Muscle of leg (tissue), 11 donors: ENCODE results near the gene SPECC1. TPM values are rescaled to one million over a fixed set of nuclear protein-coding genes. Genes with fewer than 3 reads are reported as not detected.
A peak's percentile ranks its signal among the peaks of the same experiment; 100 is the strongest.

ENCODE experiments used
- DNase-seq: peaks from one replicate; pipeline ENCODE4 v3.0.0; 2013
- H3K27ac ChIP-seq: one replicate; pipeline ENCODE4 v1.5.1; 2013; ENCODE audit warnings: mild to moderate bottlenecking, low read length, control low read depth
- H3K27me3 ChIP-seq: one replicate; pipeline ENCODE4 v1.6.1; 2013; ENCODE audit warnings: low read length; ENCODE audit not compliant: control insufficient read depth, insufficient read depth
- H3K36me3 ChIP-seq: one replicate; pipeline ENCODE4 v1.6.1; 2013; ENCODE audit warnings: low read length; ENCODE audit not compliant: control insufficient read depth, insufficient read depth
- H3K4me1 ChIP-seq: one replicate; pipeline ENCODE4 v1.6.1; 2013; ENCODE audit warnings: low read length; ENCODE audit not compliant: control insufficient read depth, insufficient read depth
- H3K4me3 ChIP-seq: one replicate; pipeline ENCODE4 v1.5.1; 2013; ENCODE audit warnings: low read length, control low read depth
- H3K9me3 ChIP-seq: replicated peaks from 2 replicates; pipeline ENCODE4 v1.6.1; 2013; ENCODE audit warnings: low read depth, low read length; ENCODE audit not compliant: control insufficient read depth
- WGBS: methylation state at CpG from one replicate; pipeline ENCODE4 v1.1.5; 2013; ENCODE audit warnings: missing lambda C conversion rate; ENCODE audit not compliant: insufficient coverage; 5-methylcytosine and 5-hydroxymethylcytosine counted together
- polyA plus RNA-seq, 8 donors: library from polyadenylated mRNA; unstranded; fragments of 120-200 nt; gene quantifications; one replicate each; pipeline versions ENCODE4 v1.2.1 to v1.2.3, GENCODE V29; 2013; ENCODE audit warnings: inconsistent platforms in 1 of 8, low replicate concordance in 1 of 8; ENCODE audit not compliant: insufficient read length in 8 of 8, insufficient read depth in 1 of 8
- total RNA-seq: library from RNA; stranded (reverse); fragments of 120-200 nt; gene quantifications from one replicate; pipeline ENCODE4 v1.2.4, GENCODE V29; 2013

Gene SPECC1
- total and polyA plus RNA-seq, 9 donors = 5.7 to 11.6 (median 7.2) TPM

DNA sequence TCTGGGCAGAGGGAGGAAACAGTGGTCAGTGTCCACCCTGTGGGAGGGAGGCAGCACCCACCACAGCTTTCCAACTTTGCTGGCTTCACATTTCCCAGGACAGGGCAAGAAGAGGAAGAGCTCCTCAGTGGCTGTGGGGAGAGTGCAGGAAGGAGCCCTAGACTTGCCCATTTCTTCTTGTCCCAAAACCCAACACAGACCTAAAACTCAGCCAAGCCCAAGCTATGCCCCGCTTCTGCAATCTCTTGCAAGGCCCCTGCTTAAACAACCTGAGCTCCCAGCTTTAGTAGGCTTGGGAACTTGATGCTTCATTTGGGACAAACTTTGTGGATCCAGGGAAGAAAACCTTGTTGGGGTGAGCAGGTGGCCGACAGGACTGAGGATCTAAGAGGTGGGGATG is 284.3 kb downstream of the SPECC1 start:
- H3K4me3 ChIP-seq = no peak overlapping the region
- 90% methylated on average over 1 of the region's 2 CpGs for WGBS
- no peak overlapping the region for H3K27ac ChIP-seq
- no peaks in the 10 kb centered on the region for H3K4me1 ChIP-seq
- no peak for DNase-seq
- no peaks in the 10 kb centered on the region for H3K36me3 ChIP-seq
- H3K9me3 ChIP-seq = no peaks in the 10 kb centered on the region
- H3K27me3 ChIP-seq = no peaks in the 10 kb centered on the region

DNA sequence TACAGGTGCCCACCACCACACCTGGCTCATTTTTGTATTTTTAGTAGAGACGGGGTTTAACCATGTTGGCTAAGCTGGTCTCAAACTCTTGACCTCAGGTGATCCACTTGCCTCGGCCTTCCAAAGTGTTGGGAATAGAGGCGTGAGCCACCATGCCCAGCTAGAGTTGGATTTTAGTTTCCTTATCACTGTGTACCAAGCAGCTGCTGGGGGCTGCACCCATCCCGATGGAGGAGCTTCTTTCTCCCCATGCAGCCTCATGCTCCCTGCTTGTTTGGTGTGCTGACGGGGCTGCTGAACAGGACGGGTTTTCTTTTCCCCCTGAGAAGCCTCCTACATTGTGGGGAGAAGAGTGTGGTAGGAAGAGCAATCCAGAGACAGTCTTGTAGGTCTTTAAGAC is 285.0 kb downstream of the SPECC1 start:
- no peaks in the 10 kb centered on the region for H3K27me3 ChIP-seq
- no peaks in the 10 kb centered on the region for H3K36me3 ChIP-seq
- H3K4me3 ChIP-seq = no peak overlapping the region
- DNase-seq = no peak
- no peak overlapping the region for H3K27ac ChIP-seq
- 87% methylated on average over 3 of the region's 6 CpGs for WGBS
- H3K9me3 ChIP-seq = no peaks in the 10 kb centered on the region
- no peaks in the 10 kb centered on the region for H3K4me1 ChIP-seq

DNA sequence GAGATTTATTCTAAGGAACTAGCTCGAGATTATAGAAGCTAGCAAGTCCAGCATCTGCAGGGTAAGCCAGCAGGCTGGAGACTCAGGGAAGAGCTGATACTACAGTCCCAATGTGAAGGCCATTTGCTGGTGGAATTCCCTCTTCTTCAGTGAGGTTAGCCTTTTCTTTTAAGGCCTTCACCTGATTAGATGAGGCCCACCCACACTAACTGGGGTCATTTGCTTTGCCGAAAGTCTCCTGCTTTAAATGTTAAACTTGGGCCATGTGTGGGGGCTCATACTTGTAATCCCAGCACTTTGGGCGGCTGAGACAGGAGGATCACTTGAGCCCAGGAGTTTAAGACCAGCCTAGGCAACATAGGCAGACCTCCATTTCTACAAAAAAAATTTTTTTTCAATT is 289.9 kb downstream of the SPECC1 start:
- H3K4me1 ChIP-seq = peaks cover 2% of the 10 kb centered on the region
- H3K27ac ChIP-seq = no peak overlapping the region
- H3K36me3 ChIP-seq = no peaks in the 10 kb centered on the region
- no peak overlapping the region for H3K4me3 ChIP-seq
- WGBS = 95% methylated on average over 3 of the region's 3 CpGs
- H3K27me3 ChIP-seq = no peaks in the 10 kb centered on the region
- no peaks in the 10 kb centered on the region for H3K9me3 ChIP-seq
- no peak for DNase-seq

- peaks cover 2% of the 10 kb centered on the region for H3K4me1 ChIP-seq
- no peaks in the 10 kb centered on the region for H3K27me3 ChIP-seq
- no peaks in the 10 kb centered on the region for H3K9me3 ChIP-seq
- no peak overlapping the region for H3K4me3 ChIP-seq
- 86% methylated on average over 2 of the region's 9 CpGs for WGBS
- H3K36me3 ChIP-seq = no peaks in the 10 kb centered on the region
- peak; percentile 34 for DNase-seq
- H3K27ac ChIP-seq = no peak overlapping the region
These were observed 291.3 kb downstream of the SPECC1 start for GRCh38 chr17:20300436-20300934.

DNA sequence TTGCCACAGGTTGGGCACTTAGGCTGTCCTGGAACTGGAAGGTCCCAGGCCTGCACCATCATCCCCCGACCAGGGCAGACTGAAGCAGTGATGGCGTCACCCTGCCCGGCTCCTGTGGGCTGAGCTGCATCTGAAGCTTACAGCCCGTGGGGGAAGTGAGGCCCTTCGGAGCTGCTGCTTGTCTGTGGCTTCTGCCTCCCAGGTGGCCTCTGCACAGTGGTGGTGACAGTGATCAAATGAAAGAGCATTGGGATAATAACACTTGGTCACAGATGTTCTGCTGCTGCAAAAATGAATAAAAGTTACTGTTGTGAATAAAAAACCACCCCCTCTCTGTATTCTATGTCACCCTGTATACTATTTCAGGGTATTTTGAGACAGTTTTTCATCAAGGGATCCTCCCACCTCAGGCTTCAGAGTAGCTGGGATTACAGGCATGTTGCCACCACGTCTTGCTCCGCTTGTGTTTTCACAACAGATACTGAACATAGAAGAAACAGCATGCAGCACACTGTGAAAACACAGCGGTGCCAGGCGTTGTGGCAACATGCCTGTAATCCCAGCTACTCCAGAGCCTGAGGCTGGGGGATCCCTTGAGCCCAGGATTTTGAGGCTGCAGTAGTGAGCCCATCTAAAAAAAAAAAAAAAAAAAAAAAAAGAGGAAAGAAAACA is 293.2 kb downstream of the SPECC1 start:
- Histone ChIP-seq H3K27me3 (no peaks in the 10 kb centered on the region), H3K4me1 (peaks cover 2% of the 10 kb centered on the region), H3K36me3 (no peaks in the 10 kb centered on the region), H3K4me3 (no peak overlapping the region), H3K27ac (no peak overlapping the region), H3K9me3 (peaks cover 6% of the 10 kb centered on the region)
- peak; percentile 30 for DNase-seq
- WGBS = 57% methylated on average over 7 of the region's 9 CpGs

DNA sequence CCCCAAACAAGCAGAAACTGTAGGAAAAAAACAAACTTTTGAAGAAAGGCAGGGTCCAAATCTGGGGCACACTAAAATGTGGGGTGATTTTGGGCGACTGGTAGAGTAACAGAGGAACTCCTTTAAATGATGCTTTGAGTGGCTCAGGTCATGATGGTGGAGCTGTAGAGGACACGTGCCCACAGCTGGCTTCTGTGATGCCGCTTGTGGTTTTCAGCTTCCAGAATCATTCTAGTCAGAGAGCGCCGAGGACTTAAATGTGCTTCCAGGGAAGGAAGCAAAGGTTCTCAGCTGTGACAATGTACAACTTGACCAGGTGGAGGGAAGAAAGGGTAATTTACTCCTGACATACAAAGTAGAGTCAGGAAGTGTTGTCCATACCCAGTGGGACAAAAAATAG is 295.8 kb downstream of the SPECC1 start:
- Histone ChIP-seq H3K4me1 (peaks cover 2% of the 10 kb centered on the region), H3K36me3 (no peaks in the 10 kb centered on the region), H3K9me3 (peaks cover 6% of the 10 kb centered on the region), H3K4me3 (no peak overlapping the region), H3K27me3 (no peaks in the 10 kb centered on the region), H3K27ac (no peak overlapping the region)
- DNase-seq = no peak
- 81% methylated on average over 5 of the region's 5 CpGs for WGBS

DNA sequence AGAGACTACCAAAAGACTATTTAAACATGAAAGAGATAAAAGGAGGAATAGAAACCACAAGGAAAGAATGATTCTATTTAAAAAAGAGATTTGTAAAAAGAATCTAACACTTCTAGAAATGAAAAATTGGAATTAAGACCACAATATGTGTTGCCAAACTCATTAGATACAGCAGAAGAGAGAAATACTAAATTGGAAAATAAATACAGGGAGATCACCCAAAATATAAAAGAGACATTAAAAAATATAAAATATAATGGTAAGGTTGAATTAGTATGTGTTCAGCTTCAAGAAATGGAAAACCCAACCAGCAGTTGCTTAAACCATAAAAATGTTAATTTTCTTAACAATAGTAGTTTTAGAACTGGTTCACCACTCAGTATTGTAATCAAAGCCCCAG is 297.8 kb downstream of the SPECC1 start:
- Histone ChIP-seq H3K9me3 (peaks cover 6% of the 10 kb centered on the region), H3K4me1 (no peaks in the 10 kb centered on the region), H3K27ac (no peak overlapping the region), H3K27me3 (no peaks in the 10 kb centered on the region), H3K36me3 (no peaks in the 10 kb centered on the region), H3K4me3 (no peak overlapping the region)
- no peak for DNase-seq

DNA sequence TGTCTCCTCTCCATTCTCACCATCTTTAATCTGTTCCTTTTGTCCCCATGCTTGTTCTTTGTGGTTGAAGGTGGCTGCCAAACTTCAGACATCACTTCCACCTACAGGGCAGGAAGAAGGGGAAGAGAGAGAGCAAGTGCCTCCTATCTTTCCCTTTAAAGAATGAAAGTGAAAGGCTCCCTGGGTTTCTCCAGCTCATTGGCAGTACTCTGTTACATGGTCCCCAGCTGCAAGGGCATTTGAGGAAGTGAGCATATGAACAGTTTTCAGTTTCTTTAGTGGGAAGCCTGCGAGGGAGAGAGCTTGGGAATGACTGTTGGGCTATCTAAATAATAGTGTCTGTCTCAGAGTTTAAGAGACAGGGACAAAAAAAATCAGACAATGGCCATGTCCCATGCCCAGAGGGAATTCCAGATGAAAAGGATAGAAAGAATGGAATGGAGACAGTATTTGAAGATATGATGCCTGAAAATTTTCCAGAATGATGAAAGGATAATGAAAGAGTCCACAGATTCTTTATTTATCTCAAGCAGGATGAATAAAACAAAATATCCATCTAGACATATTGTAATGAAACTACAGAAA is 298.3 kb downstream of the SPECC1 start:
- Histone ChIP-seq H3K9me3 (peaks cover 6% of the 10 kb centered on the region), H3K27me3 (no peaks in the 10 kb centered on the region), H3K27ac (no peak overlapping the region), H3K4me1 (no peaks in the 10 kb centered on the region), H3K4me3 (no peak overlapping the region), H3K36me3 (no peaks in the 10 kb centered on the region)
- DNase-seq = no peak
- 100% methylated on average over 1 of the region's 1 CpG for WGBS

GRCh38 chr17:20310481-20310880 is 301.3 kb downstream of the SPECC1 start:
- Histone ChIP-seq H3K4me3 (no peak overlapping the region), H3K4me1 (peaks cover 3% of the 10 kb centered on the region), H3K9me3 (peaks cover 6% of the 10 kb centered on the region), H3K27me3 (no peaks in the 10 kb centered on the region), H3K36me3 (no peaks in the 10 kb centered on the region), H3K27ac (no peak overlapping the region)
- DNase-seq = no peak
- WGBS = 70% methylated on average over 4 of the region's 5 CpGs

DNA sequence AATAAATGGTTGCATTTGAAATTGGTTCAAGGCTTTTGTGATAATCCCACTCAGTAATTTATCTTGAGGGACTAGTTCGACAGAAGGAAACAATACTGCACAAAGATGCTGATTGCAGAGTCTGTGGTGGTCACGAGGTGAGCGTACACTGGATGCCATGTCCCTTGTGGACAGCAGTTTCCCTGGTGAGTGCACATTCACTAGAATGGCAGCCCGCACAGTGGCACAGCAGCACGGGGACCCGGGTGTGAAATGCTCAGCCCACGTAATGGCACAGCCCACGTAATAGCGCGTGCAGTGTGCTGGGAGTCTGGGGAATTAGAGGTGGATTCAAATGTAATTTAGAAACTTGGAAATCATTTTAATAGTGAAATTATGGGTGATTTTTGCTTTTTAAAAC is 304.1 kb downstream of the SPECC1 start:
- DNase-seq = no peak
- H3K4me1 ChIP-seq = peaks cover 9% of the 10 kb centered on the region
- H3K4me3 ChIP-seq = no peak overlapping the region
- no peaks in the 10 kb centered on the region for H3K9me3 ChIP-seq
- 54% methylated on average over 10 of the region's 10 CpGs for whole genome bisulfite sequencing
- no peaks in the 10 kb centered on the region for H3K36me3 ChIP-seq
- H3K27ac ChIP-seq = no peak overlapping the region
- H3K27me3 ChIP-seq = no peaks in the 10 kb centered on the region
